Measurements from ENCODE around the gene CNKSR3.

DNA sequence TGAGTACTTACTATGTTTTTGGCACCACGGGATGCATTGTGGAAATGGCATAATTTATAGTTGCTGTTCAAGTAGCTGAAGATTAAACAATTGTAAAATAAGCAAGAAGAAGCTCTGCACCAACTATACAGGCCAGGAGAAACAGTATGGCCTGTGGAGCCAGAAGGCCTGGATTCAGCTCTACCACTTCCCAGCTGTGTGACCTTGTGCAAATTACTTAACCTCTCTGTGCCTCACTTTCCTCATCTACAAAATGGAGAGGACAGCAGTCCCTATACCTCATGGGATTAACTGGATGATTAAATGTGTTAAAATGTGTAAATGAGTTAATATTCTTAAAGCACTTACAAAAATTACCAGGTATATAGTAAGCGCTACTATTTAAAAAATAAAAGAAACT, 49.1 kb downstream of the CNKSR3 start:
- TF ChIP-seq SIN3A (IDR thresholded peaks at IDR 0.05; ENCODE audit: borderline replicate concordance, insufficient read depth, low read length) (no peak), POLR2AphosphoS5 (IDR thresholded peaks at IDR 0.05; ENCODE audit: low read depth, low read length) (no peak), FOXP2 (optimal IDR thresholded peaks at IDR 0.05; ENCODE audit: borderline replicate concordance, extremely low read depth, extremely low read length, insufficient read depth) (no peak)
- TF ChIP-seq, protein P1, sequence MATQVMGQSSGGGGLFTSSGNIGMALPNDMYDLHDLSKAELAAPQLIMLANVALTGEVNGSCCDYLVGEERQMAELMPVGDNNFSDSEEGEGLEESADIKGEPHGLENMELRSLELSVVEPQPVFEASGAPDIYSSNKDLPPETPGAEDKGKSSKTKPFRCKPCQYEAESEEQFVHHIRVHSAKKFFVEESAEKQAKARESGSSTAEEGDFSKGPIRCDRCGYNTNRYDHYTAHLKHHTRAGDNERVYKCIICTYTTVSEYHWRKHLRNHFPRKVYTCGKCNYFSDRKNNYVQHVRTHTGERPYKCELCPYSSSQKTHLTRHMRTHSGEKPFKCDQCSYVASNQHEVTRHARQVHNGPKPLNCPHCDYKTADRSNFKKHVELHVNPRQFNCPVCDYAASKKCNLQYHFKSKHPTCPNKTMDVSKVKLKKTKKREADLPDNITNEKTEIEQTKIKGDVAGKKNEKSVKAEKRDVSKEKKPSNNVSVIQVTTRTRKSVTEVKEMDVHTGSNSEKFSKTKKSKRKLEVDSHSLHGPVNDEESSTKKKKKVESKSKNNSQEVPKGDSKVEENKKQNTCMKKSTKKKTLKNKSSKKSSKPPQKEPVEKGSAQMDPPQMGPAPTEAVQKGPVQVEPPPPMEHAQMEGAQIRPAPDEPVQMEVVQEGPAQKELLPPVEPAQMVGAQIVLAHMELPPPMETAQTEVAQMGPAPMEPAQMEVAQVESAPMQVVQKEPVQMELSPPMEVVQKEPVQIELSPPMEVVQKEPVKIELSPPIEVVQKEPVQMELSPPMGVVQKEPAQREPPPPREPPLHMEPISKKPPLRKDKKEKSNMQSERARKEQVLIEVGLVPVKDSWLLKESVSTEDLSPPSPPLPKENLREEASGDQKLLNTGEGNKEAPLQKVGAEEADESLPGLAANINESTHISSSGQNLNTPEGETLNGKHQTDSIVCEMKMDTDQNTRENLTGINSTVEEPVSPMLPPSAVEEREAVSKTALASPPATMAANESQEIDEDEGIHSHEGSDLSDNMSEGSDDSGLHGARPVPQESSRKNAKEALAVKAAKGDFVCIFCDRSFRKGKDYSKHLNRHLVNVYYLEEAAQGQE (IDR thresholded peaks at IDR 0.05; ENCODE audit: insufficient read depth in 1 of 2, low read depth in 2 of 2, low read length in 2 of 2) = no peak

Measured in PFSK-1 (cell line).